GM12875 (cell line): Measurements from ENCODE around the gene ASF1B.
A peak's percentile ranks its signal among the peaks of the same experiment; 100 is the strongest.

Experiments
- H3K4me3 ChIP-seq: one replicate; pipeline ENCODE4 v1.5.1; 2011; ENCODE audit warnings: low read depth, low read length, control low read depth
- CTCF ChIP-seq: IDR thresholded peaks from 2 replicates; pipeline ENCODE4 v1.5.1; 2011; ENCODE audit warnings: low read depth, mild to moderate bottlenecking, control low read depth, inconsistent platforms, low read length, moderate library complexity, borderline replicate concordance; ENCODE audit not compliant: insufficient read depth

Gene ASF1B

DNA sequence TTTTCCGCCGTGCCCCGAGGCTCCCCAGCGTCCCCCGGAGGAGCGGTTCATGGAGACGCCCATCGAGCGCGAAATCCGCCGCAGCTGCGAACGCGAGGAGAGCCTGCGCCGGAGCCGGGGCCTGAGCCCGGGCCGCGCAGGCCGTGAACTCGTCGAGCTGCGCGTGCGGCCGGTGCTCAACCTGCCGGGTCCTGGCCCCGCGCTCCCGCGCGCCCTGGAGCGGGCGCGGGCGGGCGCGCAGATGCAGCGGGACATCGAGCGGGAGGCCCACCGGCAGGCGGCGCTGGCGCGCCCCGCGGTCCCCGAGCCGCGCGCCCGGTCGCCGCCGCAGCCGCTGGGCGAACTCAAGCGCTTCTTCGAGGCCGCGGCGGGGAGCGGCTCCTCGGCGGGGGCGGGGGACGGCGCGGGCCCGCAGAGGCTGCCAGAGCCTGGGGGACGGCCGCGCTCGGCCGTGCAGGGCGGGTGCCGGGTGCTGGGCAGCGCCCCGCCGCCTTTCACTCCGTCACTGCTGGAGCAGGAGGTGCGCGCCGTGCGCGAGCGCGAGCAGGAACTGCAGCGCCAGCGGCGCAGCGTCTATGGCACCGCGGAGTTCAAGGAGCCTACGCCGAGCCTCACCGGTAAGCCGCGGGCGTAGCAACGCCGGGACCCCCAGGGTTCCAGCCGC, 63.0 kb downstream of the ASF1B start:
- TF ChIP-seq CTCF = peak; percentile 83
- peak overlapping the region; percentile 52 for H3K4me3 ChIP-seq

GRCh38 chr19:14072535-14073260, 63.7 kb downstream of the ASF1B start, which contains the start of gene MISP3:
Gene MISP3 (plus strand): TSS chr19:14072786. CDS start chr19:14073310, 524 bp downstream.
- peak within 1 kb of the TSS; percentile 52 for H3K4me3 ChIP-seq
- no peak for TF ChIP-seq CTCF

DNA sequence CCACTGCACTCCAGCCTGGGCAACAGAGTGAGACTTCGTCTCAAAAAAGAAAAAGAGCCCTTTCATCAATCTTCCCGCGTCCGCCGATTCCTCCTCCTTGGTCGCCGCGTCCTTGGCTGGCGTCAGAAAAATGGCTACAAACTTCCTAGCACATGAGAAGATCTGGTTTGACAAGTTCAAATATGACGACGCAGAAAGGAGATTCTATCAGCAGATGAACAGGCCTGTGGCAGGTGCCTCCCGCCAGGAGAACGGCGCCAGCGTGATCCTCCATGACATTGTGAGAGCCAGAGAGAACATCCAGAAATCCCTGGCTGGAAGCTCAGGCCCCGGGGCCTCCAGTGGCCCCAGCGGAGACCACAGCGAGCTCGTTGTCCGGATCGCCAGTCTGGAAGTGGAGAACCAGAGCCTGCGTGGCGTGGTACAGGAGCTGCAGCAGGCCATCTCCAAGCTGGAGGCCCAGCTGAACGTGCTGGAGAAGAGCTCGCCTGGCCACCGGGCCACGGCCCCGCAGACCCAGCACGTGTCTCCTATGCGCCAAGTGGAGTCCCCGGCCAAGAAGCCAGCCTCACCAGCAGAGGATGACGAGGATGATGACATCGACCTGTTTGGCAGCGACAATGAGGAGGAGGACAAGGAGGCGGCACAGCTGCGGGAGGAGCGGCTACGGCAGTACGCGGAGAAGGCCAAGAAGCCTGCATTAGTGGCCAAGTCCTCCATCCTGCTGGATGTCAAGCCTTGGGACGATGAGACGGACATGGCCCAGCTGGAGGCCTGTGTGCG, 65.9 kb downstream of the ASF1B start:
- H3K4me3 ChIP-seq = no peak overlapping the region
- TF ChIP-seq CTCF = no peak
